Ramos (cell line): ENCODE results near the gene LIX1.
"Not testable (repeated sequence)": the region's sequence is repeated elsewhere in the genome, so short reads cannot be mapped to it uniquely, and the experiment has no call there.

Source experiments
- in situ Hi-C: fragments of 300-500 bp; cut with MboI; formaldehyde crosslinking; loops from one replicate; pipeline ENCODE4 v1.14.3; 2022; ENCODE audit warnings: low sequenced_read_pairs; ENCODE audit not compliant: unreplicated experiment

The LIX1 gene

GRCh38 chr5:97142521-97143254, at the start of gene LIX1:
TSS of gene LIX1 (minus strand) at chr5:97142611. CDS start at chr5:97142576, 35 bp downstream.
- in situ Hi-C loops = no loop called here

- in situ Hi-C loops = no loop called here
Measured at GRCh38 chr5:97191893-97192292, 49.5 kb upstream of the LIX1 start.

- in situ Hi-C loops = not testable (repeated sequence)
Measured at GRCh38 chr5:97189523-97189922, 47.1 kb upstream of the LIX1 start.

- in situ Hi-C loops = no loop called here
Measured at GRCh38 chr5:97183930-97184213, 41.5 kb upstream of the LIX1 start.

GRCh38 chr5:97183100-97183929, 40.9 kb upstream of the LIX1 start, which contains the start of gene RIOK2:
TSS of gene RIOK2 (minus strand) at chr5:97183247. CDS start at chr5:97183191, 56 bp downstream.
- in situ Hi-C loops = no loop called here

GRCh38 chr5:97182571-97183099, 40.2 kb upstream of the LIX1 start:
- in situ Hi-C loops = no loop called here

GRCh38 chr5:97181856-97182545, 39.6 kb upstream of the LIX1 start:
- in situ Hi-C loops = no loop called here

- in situ Hi-C loops = not testable (repeated sequence)
Measured at GRCh38 chr5:97179457-97179856, 37.0 kb upstream of the LIX1 start.

- in situ Hi-C loops = no loop called here
Measured at GRCh38 chr5:97172227-97172626, 29.8 kb upstream of the LIX1 start.

GRCh38 chr5:97171703-97172102, 29.3 kb upstream of the LIX1 start:
- in situ Hi-C loops = no loop called here

GRCh38 chr5:97167435-97167834, 25.0 kb upstream of the LIX1 start:
- in situ Hi-C loops = loop anchor here (10.0 kb wide), 1 partner anchor 543 kb away; no protein-coding TSS in a partner anchor

GRCh38 chr5:97165726-97166125, 23.3 kb upstream of the LIX1 start:
- in situ Hi-C loops = loop anchor here (10.0 kb wide), 1 partner anchor 541 kb away; no protein-coding TSS in a partner anchor

- in situ Hi-C loops = loop anchor here (5.0 to 10.0 kb wide), 3 partner anchors 308 to 540 kb away; no protein-coding TSS in a partner anchor
Measured at GRCh38 chr5:97164846-97165245, 22.4 kb upstream of the LIX1 start.

- in situ Hi-C loops = loop anchor here (5.0 to 10.0 kb wide), 3 partner anchors 307 to 539 kb away; no protein-coding TSS in a partner anchor
Measured at GRCh38 chr5:97163790-97164285, 21.4 kb upstream of the LIX1 start.

GRCh38 chr5:97163360-97163764, 21.0 kb upstream of the LIX1 start:
- in situ Hi-C loops = loop anchor here (5.0 to 10.0 kb wide), 3 partner anchors 306 to 539 kb away; no protein-coding TSS in a partner anchor

GRCh38 chr5:97162045-97162444, 19.6 kb upstream of the LIX1 start:
- in situ Hi-C loops = loop anchor here (5.0 to 10.0 kb wide), 3 partner anchors 305 to 537 kb away; no protein-coding TSS in a partner anchor

GRCh38 chr5:97157689-97158088, 15.3 kb upstream of the LIX1 start:
- in situ Hi-C loops = no loop called here

- in situ Hi-C loops = no loop called here
Measured at GRCh38 chr5:97151370-97151769, 9.0 kb upstream of the LIX1 start.

GRCh38 chr5:97150401-97150800, 8.0 kb upstream of the LIX1 start:
- in situ Hi-C loops = no loop called here

GRCh38 chr5:97149709-97150108, 7.3 kb upstream of the LIX1 start:
- in situ Hi-C loops = no loop called here
